Activated T-helper 1 cell treated with anti-CD3 and anti-CD28 coated beads, Interleukin-12 subunit alpha, Interleukin-12 subunit beta, Interleukin-2, Interleukin-4 antibody, amounts not matched to agents 30 ng/mL and 10 ng/mL and 1 ng/mL, durations not matched to agents 14 hours and 24 hours and 36 hours (primary cell): ENCODE data around the gene EHD4. TPM values are rescaled to one million over a fixed set of nuclear protein-coding genes. Genes with fewer than 3 reads are reported as not detected.

Experiments
- DNase-seq: peaks from one replicate; pipeline ENCODE4 v3.0.0; 2021; ENCODE audit warnings: low spot score
- H3K27ac Mint-ChIP-seq: one replicate; pipeline ENCODE4 v1.8.0; 2021; ENCODE audit warnings: mild to moderate bottlenecking, mixed read lengths
- H3K27me3 Mint-ChIP-seq: one replicate; pipeline ENCODE4 v1.8.0; 2022; ENCODE audit warnings: mild to moderate bottlenecking, moderate library complexity, mixed read lengths; ENCODE audit not compliant: insufficient read depth
- H3K36me3 Mint-ChIP-seq: one replicate; pipeline ENCODE4 v1.8.0; 2021; ENCODE audit warnings: low read depth, mixed read lengths
- H3K4me1 Mint-ChIP-seq: one replicate; pipeline ENCODE4 v1.8.0; 2021; ENCODE audit warnings: low read depth, mixed read lengths
- H3K4me3 Mint-ChIP-seq: one replicate; pipeline ENCODE4 v1.8.0; 2021; ENCODE audit warnings: mild to moderate bottlenecking, moderate library complexity, mixed read lengths
- H3K9me3 Mint-ChIP-seq: one replicate; pipeline ENCODE4 v1.8.0; 2021; ENCODE audit warnings: mixed read lengths
- intact Hi-C: fragments of 100-400 bp; cut with micrococcal nuclease; formaldehyde crosslinking; loops from one replicate; pipeline ENCODE4 v1.15.1; 2024
- total RNA-seq: library from RNA; stranded (reverse); gene quantifications from 2 replicates; pipeline ENCODE4 v1.2.3, GENCODE V29; 2022

EHD4 gene
- total RNA-seq, 1 donor from 2014 or later: 30.1 TPM

DNA sequence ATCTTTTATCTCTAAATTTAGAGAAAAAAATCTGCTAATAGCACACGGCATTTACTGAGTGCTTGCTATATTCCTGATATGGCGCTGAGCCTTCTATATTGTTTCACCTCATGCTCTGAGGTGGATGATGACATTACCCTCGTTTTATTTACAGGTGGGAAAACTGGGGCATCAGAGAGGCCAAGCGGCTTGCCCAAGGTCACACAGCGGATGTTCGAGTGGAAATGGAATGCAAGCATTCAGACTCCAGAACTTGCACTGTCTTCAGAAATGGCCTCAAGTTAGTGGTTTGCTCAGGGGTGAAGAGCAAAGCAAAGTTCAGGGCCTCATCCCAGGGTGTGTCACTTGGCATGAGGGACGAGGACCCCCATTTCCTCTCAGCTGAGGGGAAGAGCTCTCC lies 17.3 kb downstream of the EHD4 start:
- intact Hi-C loops: no loop called here
- H3K27me3 Mint-ChIP-seq: no peaks in the 10 kb centered on the region
- H3K4me3 Mint-ChIP-seq: no peak overlapping the region
- peaks cover 27% of the 10 kb centered on the region for H3K36me3 Mint-ChIP-seq
- peaks cover 36% of the 10 kb centered on the region for H3K4me1 Mint-ChIP-seq
- no peak for DNase-seq
- no peaks in the 10 kb centered on the region for H3K9me3 Mint-ChIP-seq
- no peak overlapping the region for H3K27ac Mint-ChIP-seq

- DNase-seq: no peak
- H3K27me3 Mint-ChIP-seq: no peaks in the 10 kb centered on the region
- intact Hi-C loops: no loop called here
- H3K27ac Mint-ChIP-seq: no peak overlapping the region
- no peak overlapping the region for H3K4me3 Mint-ChIP-seq
- peaks cover 28% of the 10 kb centered on the region for H3K4me1 Mint-ChIP-seq
- H3K9me3 Mint-ChIP-seq: no peaks in the 10 kb centered on the region
- peaks cover 26% of the 10 kb centered on the region for H3K36me3 Mint-ChIP-seq
Measured at GRCh38 chr15:41954036-41954435, 18.3 kb downstream of the EHD4 start.

DNA sequence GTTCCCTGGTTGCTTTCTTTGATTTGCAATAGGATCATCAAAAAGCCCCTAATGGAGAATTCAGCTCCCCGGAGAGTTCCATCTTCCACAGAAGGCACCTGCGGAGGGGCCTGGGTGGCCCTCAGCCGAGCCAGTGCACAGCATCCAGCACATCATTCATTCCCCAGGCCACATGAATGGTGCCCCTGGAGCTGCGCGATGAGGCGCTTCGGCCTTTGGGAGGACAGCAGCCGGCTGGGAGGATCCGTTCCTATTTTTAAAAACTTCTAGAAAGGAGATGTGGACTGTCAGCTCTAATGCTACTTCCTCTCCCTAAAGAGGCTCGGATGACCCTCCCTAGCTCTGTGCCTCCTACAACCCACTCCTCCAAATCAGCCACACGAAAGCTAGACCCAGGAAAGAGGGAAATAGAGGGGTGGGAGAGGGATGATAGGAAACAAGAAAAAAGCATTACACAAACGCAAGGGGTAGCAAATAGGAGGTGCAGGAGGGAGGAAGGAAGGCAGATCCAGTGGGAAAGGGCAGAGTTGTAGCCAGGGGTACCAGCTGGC lies 20.3 kb downstream of the EHD4 start:
- intact Hi-C loops: no loop called here
- Mint-ChIP-seq H3K4me1 (peaks cover 10% of the 10 kb centered on the region), H3K4me3 (no peak overlapping the region), H3K36me3 (peaks cover 17% of the 10 kb centered on the region), H3K27me3 (no peaks in the 10 kb centered on the region), H3K27ac (peak overlapping the region; percentile 70), H3K9me3 (no peaks in the 10 kb centered on the region)
- DNase-seq: no peak

DNA sequence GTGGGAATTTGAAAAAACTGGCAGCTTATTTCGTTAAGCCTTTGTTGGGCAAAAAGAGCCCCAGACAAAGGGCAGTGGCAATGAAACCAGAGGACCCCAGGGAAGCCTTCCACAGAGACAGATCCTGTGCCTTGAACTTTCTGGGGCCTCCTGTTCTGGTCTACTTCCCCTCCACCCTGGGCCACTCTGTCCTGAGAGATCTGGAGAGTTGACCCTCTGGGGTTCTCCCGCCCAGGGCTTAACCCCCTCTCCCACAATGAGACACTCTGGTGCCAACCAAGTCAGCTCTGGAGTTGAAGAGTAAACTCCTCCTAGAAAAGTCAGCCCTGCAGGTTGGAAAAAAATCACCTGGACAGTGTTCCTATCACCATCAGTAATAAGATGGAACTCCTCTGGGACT lies 20.8 kb downstream of the EHD4 start:
- DNase-seq: no peak
- H3K36me3 Mint-ChIP-seq: peaks cover 17% of the 10 kb centered on the region
- H3K4me3 Mint-ChIP-seq: no peak overlapping the region
- H3K27ac Mint-ChIP-seq: no peak overlapping the region
- no peaks in the 10 kb centered on the region for H3K9me3 Mint-ChIP-seq
- intact Hi-C loops: no loop called here
- no peaks in the 10 kb centered on the region for H3K27me3 Mint-ChIP-seq
- peaks cover 5% of the 10 kb centered on the region for H3K4me1 Mint-ChIP-seq

DNA sequence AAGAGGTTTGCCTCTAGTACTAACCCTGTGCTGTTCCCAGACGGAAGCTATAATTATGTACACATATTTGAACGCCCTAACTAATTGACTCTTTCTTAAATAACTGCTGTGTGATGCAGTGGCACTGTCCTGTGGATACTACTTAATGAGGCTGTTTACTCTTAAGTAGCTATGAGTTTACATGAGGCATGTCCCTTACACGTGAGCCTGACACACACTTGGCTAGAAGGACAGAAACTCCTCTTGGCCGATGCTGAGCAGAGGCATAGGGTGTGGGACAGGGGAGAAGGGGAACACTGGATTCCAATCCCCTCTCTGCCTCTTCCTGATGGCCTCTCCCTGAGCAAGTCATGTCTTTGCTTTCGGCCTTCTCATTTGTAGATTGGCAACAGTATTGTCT lies 21.9 kb downstream of the EHD4 start:
- H3K4me3 Mint-ChIP-seq: no peak overlapping the region
- H3K36me3 Mint-ChIP-seq: peaks cover 20% of the 10 kb centered on the region
- no peak for DNase-seq
- no peak overlapping the region for H3K27ac Mint-ChIP-seq
- H3K4me1 Mint-ChIP-seq: no peaks in the 10 kb centered on the region
- H3K27me3 Mint-ChIP-seq: no peaks in the 10 kb centered on the region
- intact Hi-C loops: no loop called here
- no peaks in the 10 kb centered on the region for H3K9me3 Mint-ChIP-seq

DNA sequence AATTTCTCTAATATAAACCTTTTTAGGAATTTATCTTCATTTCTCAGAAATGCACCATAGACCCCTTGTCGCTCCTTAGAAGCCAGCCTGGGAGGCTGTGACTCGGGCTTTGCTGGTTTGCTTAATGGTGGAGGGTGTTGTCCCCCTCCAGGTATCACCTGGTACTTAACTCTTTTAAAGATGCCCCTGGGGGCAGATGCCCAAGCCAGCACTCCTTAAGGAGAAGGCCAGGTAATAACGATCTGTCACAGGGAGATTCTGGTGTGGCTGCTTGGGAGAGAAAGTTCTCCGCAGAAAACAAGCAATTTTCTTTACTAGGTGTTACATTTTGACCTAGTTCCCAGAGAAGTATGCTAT lies 22.3 kb downstream of the EHD4 start:
- Mint-ChIP-seq H3K4me1 (peaks cover 3% of the 10 kb centered on the region), H3K36me3 (peaks cover 20% of the 10 kb centered on the region), H3K4me3 (no peak overlapping the region), H3K27me3 (no peaks in the 10 kb centered on the region), H3K9me3 (no peaks in the 10 kb centered on the region), H3K27ac (no peak overlapping the region)
- intact Hi-C loops: no loop called here
- DNase-seq: no peak

GRCh38 chr15:41949401-41950126 lies 22.8 kb downstream of the EHD4 start:
- H3K36me3 Mint-ChIP-seq: peaks cover 20% of the 10 kb centered on the region
- intact Hi-C loops: no loop called here
- DNase-seq: no peak
- peaks cover 4% of the 10 kb centered on the region for H3K4me1 Mint-ChIP-seq
- H3K9me3 Mint-ChIP-seq: no peaks in the 10 kb centered on the region
- H3K27me3 Mint-ChIP-seq: no peaks in the 10 kb centered on the region
- H3K27ac Mint-ChIP-seq: no peak overlapping the region
- H3K4me3 Mint-ChIP-seq: no peak overlapping the region

DNA sequence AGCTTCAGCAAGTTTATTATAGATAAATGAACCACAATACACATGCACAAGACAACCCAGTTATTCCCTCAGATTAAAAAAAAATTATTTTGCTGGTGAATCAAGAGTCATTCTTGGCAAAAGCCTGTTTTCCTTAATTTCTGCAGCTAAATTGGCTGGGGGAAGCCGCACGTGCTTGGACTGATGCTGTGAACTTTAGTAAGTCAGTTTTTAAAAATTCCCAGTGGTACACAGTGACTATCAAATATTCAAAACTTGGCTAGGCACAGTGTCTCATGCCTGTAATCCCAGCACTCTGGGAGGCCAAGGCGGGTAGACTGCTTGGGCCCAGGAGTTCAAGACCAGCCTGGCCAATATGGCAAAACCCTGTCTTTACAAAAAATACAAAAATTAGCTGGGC lies 23.9 kb downstream of the EHD4 start:
- DNase-seq: no peak
- no peaks in the 10 kb centered on the region for H3K9me3 Mint-ChIP-seq
- H3K4me3 Mint-ChIP-seq: no peak overlapping the region
- H3K27me3 Mint-ChIP-seq: no peaks in the 10 kb centered on the region
- intact Hi-C loops: no loop called here
- H3K27ac Mint-ChIP-seq: no peak overlapping the region
- peaks cover 4% of the 10 kb centered on the region for H3K4me1 Mint-ChIP-seq
- peaks cover 20% of the 10 kb centered on the region for H3K36me3 Mint-ChIP-seq

DNA sequence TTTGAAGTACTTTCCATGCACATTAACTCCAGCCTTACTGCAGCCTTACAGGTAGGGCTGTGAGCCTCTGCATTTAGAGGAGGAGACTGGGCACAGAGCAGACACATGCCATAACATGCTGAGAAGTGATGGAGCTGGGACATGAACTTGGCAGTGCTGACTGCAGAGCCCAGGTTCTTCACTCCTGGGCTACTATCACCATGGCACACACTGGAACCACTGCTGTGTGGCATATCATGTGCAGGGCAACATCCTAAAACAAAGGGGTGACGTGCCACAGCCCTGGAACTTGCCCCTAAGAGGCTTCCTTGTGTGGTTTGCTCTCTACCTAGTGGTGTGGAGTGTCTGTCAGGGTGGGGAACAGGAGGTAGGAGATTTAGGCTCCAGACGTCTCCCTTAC lies 25.4 kb downstream of the EHD4 start:
- Mint-ChIP-seq H3K4me1 (peaks cover 13% of the 10 kb centered on the region), H3K27ac (no peak overlapping the region), H3K9me3 (no peaks in the 10 kb centered on the region), H3K27me3 (no peaks in the 10 kb centered on the region), H3K36me3 (peaks cover 24% of the 10 kb centered on the region), H3K4me3 (no peak overlapping the region)
- no peak for DNase-seq
- intact Hi-C loops: no loop called here

- Mint-ChIP-seq H3K27ac (no peak overlapping the region), H3K27me3 (no peaks in the 10 kb centered on the region), H3K36me3 (peaks cover 27% of the 10 kb centered on the region), H3K4me3 (no peak overlapping the region), H3K4me1 (peaks cover 18% of the 10 kb centered on the region), H3K9me3 (no peaks in the 10 kb centered on the region)
- intact Hi-C loops: no loop called here
- no peak for DNase-seq
Measured at GRCh38 chr15:41945731-41946130, 26.6 kb downstream of the EHD4 start.

DNA sequence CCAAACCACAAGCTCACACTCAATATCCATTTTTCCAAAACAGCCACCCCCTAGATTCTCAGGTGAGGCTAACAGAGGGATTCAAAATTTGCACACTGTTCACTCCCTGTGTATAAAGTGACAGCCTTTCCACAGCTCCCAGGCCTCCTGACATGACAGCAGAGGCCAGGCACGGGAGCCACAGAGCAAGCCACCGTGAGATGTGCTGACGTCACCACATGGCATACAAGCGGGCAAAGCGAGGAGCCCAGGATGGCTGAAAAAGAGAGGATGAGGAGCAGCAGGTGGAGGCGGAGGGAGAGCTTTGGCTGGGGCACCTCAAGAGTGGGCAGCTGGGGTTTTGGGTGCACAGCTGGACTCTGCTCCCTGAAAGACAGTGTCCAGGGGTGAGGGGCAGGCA lies 27.1 kb downstream of the EHD4 start:
- Mint-ChIP-seq H3K4me1 (peaks cover 23% of the 10 kb centered on the region), H3K27me3 (no peaks in the 10 kb centered on the region), H3K4me3 (no peak overlapping the region), H3K9me3 (no peaks in the 10 kb centered on the region), H3K36me3 (peaks cover 27% of the 10 kb centered on the region), H3K27ac (no peak overlapping the region)
- intact Hi-C loops: no loop called here
- no peak for DNase-seq

- Mint-ChIP-seq H3K36me3 (peaks cover 25% of the 10 kb centered on the region), H3K27me3 (no peaks in the 10 kb centered on the region), H3K4me1 (peaks cover 27% of the 10 kb centered on the region), H3K4me3 (no peak overlapping the region), H3K27ac (peak overlapping the region; percentile 18), H3K9me3 (no peaks in the 10 kb centered on the region)
- intact Hi-C loops: no loop called here
- DNase-seq: no peak
Measured at GRCh38 chr15:41944313-41944940, 27.9 kb downstream of the EHD4 start.

DNA sequence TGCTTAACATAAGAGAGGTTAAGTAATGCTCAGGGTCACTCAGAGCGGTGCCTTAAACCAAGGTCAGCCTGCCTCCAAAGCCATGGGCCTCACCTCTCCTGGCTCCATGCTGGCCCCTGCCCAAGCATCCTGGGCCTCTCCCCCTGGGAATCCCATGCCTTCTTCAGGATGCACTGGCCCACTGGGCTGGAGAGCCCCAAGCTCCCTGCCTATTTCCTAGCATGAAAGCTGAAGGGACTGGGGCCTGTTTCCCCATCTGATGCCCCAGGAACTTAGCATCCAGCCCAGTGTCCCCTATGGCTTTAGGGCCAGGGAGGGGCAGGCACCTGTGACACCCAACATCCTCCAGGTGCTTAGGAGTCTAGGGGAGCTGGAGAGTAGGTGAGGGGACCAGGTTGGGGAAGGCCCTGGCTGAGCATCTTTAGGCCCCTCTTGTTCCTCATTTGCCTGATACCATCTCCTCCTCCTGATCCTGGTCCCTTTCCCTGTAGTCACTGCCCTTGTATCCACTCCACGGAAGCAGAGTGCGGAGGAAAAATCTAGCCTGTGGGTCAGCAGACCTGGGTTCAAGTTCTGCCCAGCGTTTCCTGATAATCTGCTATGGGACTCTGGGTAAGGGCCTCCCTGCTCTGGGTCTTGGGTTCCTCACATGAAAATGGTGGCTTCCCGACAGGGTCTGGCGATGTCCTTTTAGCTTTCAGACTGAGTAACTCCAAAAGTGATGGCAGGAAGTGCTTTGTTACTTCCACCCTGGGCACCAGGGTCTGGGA lies 28.6 kb downstream of the EHD4 start:
- H3K27me3 Mint-ChIP-seq: no peaks in the 10 kb centered on the region
- H3K9me3 Mint-ChIP-seq: no peaks in the 10 kb centered on the region
- no peak for DNase-seq
- peaks cover 31% of the 10 kb centered on the region for H3K4me1 Mint-ChIP-seq
- intact Hi-C loops: no loop called here
- H3K4me3 Mint-ChIP-seq: no peak overlapping the region
- peaks cover 25% of the 10 kb centered on the region for H3K36me3 Mint-ChIP-seq
- H3K27ac Mint-ChIP-seq: no peak overlapping the region
